Uterus (tissue), 4 donors: ENCODE data around the gene MRPL24. TPM values are rescaled to one million over a fixed set of nuclear protein-coding genes. Genes with fewer than 3 reads are reported as not detected.

Source experiments
- DNase-seq, 2 donors: peaks; one replicate each; pipeline ENCODE4 v3.0.0-alpha.2; 2019 to 2020
- H3K27ac ChIP-seq, 2 donors: fragments of 200-600 bp; sonication (generic); 1 replicate in 1 of 2; 2 replicates in 1 of 2; pipeline ENCODE4 v1.5.1; 2016 to 2018
- H3K27me3 ChIP-seq, 2 donors: fragments of 200-600 bp; sonication (generic); one replicate each; pipeline ENCODE4 v1.5.1; 2018 to 2019; ENCODE audit warnings: control low read depth in 1 of 2
- H3K36me3 ChIP-seq, 2 donors: fragments of 200-600 bp; sonication (generic); one replicate each; pipeline ENCODE4 v1.5.1; 2019; ENCODE audit warnings: control low read depth in 1 of 2
- H3K4me1 ChIP-seq, 2 donors: fragments of 200-600 bp; sonication (generic); one replicate each; pipeline ENCODE4 v1.5.1; 2018 to 2019; ENCODE audit warnings: control low read depth in 1 of 2
- H3K4me3 ChIP-seq, 2 donors: fragments of 200-600 bp; sonication (generic); 1 replicate in 1 of 2; 2 replicates in 1 of 2; pipeline ENCODE4 v1.5.1; 2018 to 2019; ENCODE audit warnings: mild to moderate bottlenecking in 1 of 2
- H3K9me3 ChIP-seq, 2 donors: fragments of 200-600 bp; sonication (generic); one replicate each; pipeline ENCODE4 v1.5.1; 2019; ENCODE audit warnings: control low read depth in 1 of 2
- CTCF ChIP-seq, 4 experiments: fragments of 200-600 bp in 2 of 4; fragments of 450-650 bp in 2 of 4; sonication (generic) in 2 of 4; IDR thresholded peaks; one replicate each; pipeline ENCODE4 v1.5.1; 2016 to 2019; ENCODE audit warnings: antibody characterized with exemption in 4 of 4, mild to moderate bottlenecking in 2 of 4, moderate library complexity in 1 of 4
- POLR2A ChIP-seq, 2 donors: fragments of 450-650 bp; IDR thresholded peaks; one replicate each; pipeline ENCODE4 v1.6.1; 2016; ENCODE audit warnings: antibody characterized with exemption in 2 of 2, mild to moderate bottlenecking in 1 of 2, moderate library complexity in 1 of 2
- intact Hi-C: fragments of 100-400 bp; cut with DNase I; formaldehyde crosslinking; loops from one replicate; pipeline ENCODE4 v1.15.1; 2023; ENCODE audit warnings: low total_unique reads
- total RNA-seq, 4 donors: library from RNA; depleted of rRNA in 3 of 4; stranded (reverse); fragments of >200 nt in 3 of 4; gene quantifications; one replicate each; pipeline versions ENCODE4 v1.1.0 to v1.2.4, GENCODE V29; 2014 to 2023
- donor health status: DM: yes; HTN: yes; CAD: no.

Gene MRPL24
- total RNA-seq, 4 donors from 2014 or later = 8.2 to 58.5 (median 23.8) TPM

- H3K4me1 ChIP-seq = no peaks in the 10 kb centered on the region
Measured at GRCh38 chr1:156756355-156756754, 15.5 kb upstream of the MRPL24 start.

GRCh38 chr1:156755527-156755950 is 14.7 kb upstream of the MRPL24 start:
- Histone ChIP-seq H3K4me3 (no peak overlapping the region), H3K36me3 (no peaks in the 10 kb centered on the region), H3K27ac (no peak overlapping the region), H3K9me3 (no peaks in the 10 kb centered on the region), H3K27me3 (no peaks in the 10 kb centered on the region), H3K4me1 (no peaks in the 10 kb centered on the region)
- DNase-seq = no peak
- intact Hi-C loops = no loop called here
- TF ChIP-seq POLR2A (IDR thresholded peaks at IDR 0.05) (no peak), CTCF (IDR thresholded peaks at IDR 0.05) (no peak)

More at GRCh38 chr1:156756355-156756754, 15.5 kb upstream of the MRPL24 start:
- DNase-seq = no peak
- Histone ChIP-seq H3K9me3 (no peaks in the 10 kb centered on the region), H3K27me3 (no peaks in the 10 kb centered on the region), H3K27ac (no peak overlapping the region), H3K36me3 (no peaks in the 10 kb centered on the region), H3K4me3 (no peak overlapping the region)
- intact Hi-C loops = no loop called here
- TF ChIP-seq CTCF (IDR thresholded peaks at IDR 0.05) (no peak), POLR2A (IDR thresholded peaks at IDR 0.05) (no peak)

GRCh38 chr1:156754219-156754618 is 13.3 kb upstream of the MRPL24 start:
- no peaks in the 10 kb centered on the region for H3K4me1 ChIP-seq
- no peak overlapping the region for H3K4me3 ChIP-seq
- no peaks in the 10 kb centered on the region for H3K9me3 ChIP-seq
- TF ChIP-seq POLR2A (IDR thresholded peaks at IDR 0.05) = no peak
- TF ChIP-seq CTCF (IDR thresholded peaks at IDR 0.05) = no peak
- DNase-seq = no peak
- H3K27me3 ChIP-seq = no peaks in the 10 kb centered on the region
- no peak overlapping the region for H3K27ac ChIP-seq
- intact Hi-C loops = no loop called here
- H3K36me3 ChIP-seq = no peaks in the 10 kb centered on the region

GRCh38 chr1:156752843-156753482 is 12.1 kb upstream of the MRPL24 start:
- intact Hi-C loops = no loop called here
- no peak for DNase-seq
- no peaks in the 10 kb centered on the region for H3K4me1 ChIP-seq
- H3K36me3 ChIP-seq = no peaks in the 10 kb centered on the region
- no peaks in the 10 kb centered on the region for H3K9me3 ChIP-seq
- no peak overlapping the region for H3K27ac ChIP-seq
- no peak for TF ChIP-seq CTCF (IDR thresholded peaks at IDR 0.05)
- no peak for TF ChIP-seq POLR2A (IDR thresholded peaks at IDR 0.05)
- peak overlapping the region; percentile 97 to 98 for H3K4me3 ChIP-seq
- no peaks in the 10 kb centered on the region for H3K27me3 ChIP-seq

- intact Hi-C loops = no loop called here
- Histone ChIP-seq H3K27me3 (no peaks in the 10 kb centered on the region), H3K27ac (peak overlapping the region; percentile 99 to 100), H3K4me1 (no peaks in the 10 kb centered on the region), H3K9me3 (no peaks in the 10 kb centered on the region), H3K4me3 (peak overlapping the region; percentile 97 to 98), H3K36me3 (no peaks in the 10 kb centered on the region)
- TF ChIP-seq POLR2A (IDR thresholded peaks at IDR 0.05) (peak in 1 of 2 donors; percentile 72), CTCF (IDR thresholded peaks at IDR 0.05) (peak in 3 of 4 experiments; percentile 17 to 36 (median 26))
- peak; percentile 97 to 98 for DNase-seq
Measured at GRCh38 chr1:156751757-156752481, 11.0 kb upstream of the MRPL24 start.
